Transverse colon (tissue), 4 donors: Measurements from ENCODE around the gene CACNA2D4. TPM values are rescaled to one million over a fixed set of nuclear protein-coding genes. Genes with fewer than 3 reads are reported as not detected.
A peak's percentile ranks its signal among the peaks of the same experiment; 100 is the strongest.

Experiments used
- DNase-seq: peaks from one replicate; pipeline ENCODE4 v3.0.0-alpha.2; 2019
- H3K27ac ChIP-seq, 4 donors: fragments of 200-600 bp; sonication (generic); 2 replicates each; pipeline ENCODE4 v1.5.1; 2016 to 2018; ENCODE audit warnings: inconsistent platforms in 4 of 4
- H3K27me3 ChIP-seq: fragments of 200-600 bp; sonication (generic); 2 replicates; pipeline ENCODE4 v1.5.1; 2017; ENCODE audit warnings: inconsistent platforms
- H3K36me3 ChIP-seq, 4 donors: fragments of 200-600 bp; sonication (generic); 2 replicates each; pipeline ENCODE4 v1.5.1; 2017 to 2019; ENCODE audit warnings: inconsistent platforms in 4 of 4
- H3K4me1 ChIP-seq, 4 donors: fragments of 200-600 bp; sonication (generic); 2 replicates each; pipeline ENCODE4 v1.5.1; 2017 to 2020; ENCODE audit warnings: inconsistent platforms in 4 of 4
- H3K4me3 ChIP-seq, 4 donors: fragments of 200-600 bp; sonication (generic); 1 replicate in 1 of 4; 2 replicates in 3 of 4; pipeline versions ENCODE4 v1.5.1 to v1.6.1; 2017 to 2019; ENCODE audit warnings: inconsistent platforms in 4 of 4
- H3K9me3 ChIP-seq, 2 donors: fragments of 200-600 bp; sonication (generic); 2 replicates each; pipeline ENCODE4 v1.5.1; 2017 to 2019; ENCODE audit warnings: inconsistent platforms in 2 of 2
- EP300 ChIP-seq: sonication (generic); formaldehyde crosslinking; IDR thresholded peaks from one replicate; pipeline ENCODE4 v1.6.1; 2017; ENCODE audit warnings: antibody characterized with exemption, low read depth
- POLR2A ChIP-seq: fragments of 450-650 bp; IDR thresholded peaks from one replicate; pipeline ENCODE4 v1.6.1; 2016; ENCODE audit warnings: antibody characterized with exemption, mild to moderate bottlenecking, moderate library complexity
- POLR2AphosphoS5 ChIP-seq, 3 donors: sonication (generic); formaldehyde crosslinking; IDR thresholded peaks; one replicate each; pipeline ENCODE4 v1.6.1; 2016; ENCODE audit warnings: antibody characterized with exemption in 3 of 3
- WGBS, 2 donors: methylation state at CpG; one replicate each; pipeline ENCODE4 v1.1.5; 2018; ENCODE audit warnings: low coverage in 1 of 2; 5-methylcytosine and 5-hydroxymethylcytosine counted together
- in situ Hi-C, 4 donors: fragments of 200-750 bp; cut with MboI; loops; one replicate each; pipeline versions ENCODE4 v1.15.0 to v1.15.1; 2017; ENCODE audit warnings: low sequenced_read_pairs in 3 of 4, low pct_ligation_motif_present in 1 of 4, low pct_unique_long_range_greater_than_20kb in 1 of 4
- intact Hi-C: fragments of 100-400 bp; cut with DNase I; formaldehyde crosslinking; loops from one replicate; pipeline ENCODE4 v1.15.1; 2023; ENCODE audit warnings: low total_unique reads
- total RNA-seq, 4 donors: library from RNA; depleted of rRNA; stranded (reverse); fragments of >200 nt; gene quantifications; one replicate each; pipeline ENCODE4 v1.1.0, GENCODE V29; 2016
- TF ChIP-seq, protein P1 (sequence below), 5 experiments: fragments of 200-600 bp in 3 of 5; fragments of 450-650 bp in 2 of 5; sonication (generic) in 3 of 5; IDR thresholded peaks; 1 replicate in 2 of 5; 2 replicates in 3 of 5; pipeline ENCODE4 v1.5.1; 2016 to 2017; ENCODE audit warnings: antibody characterized with exemption in 5 of 5, inconsistent platforms in 3 of 5, mild to moderate bottlenecking in 2 of 5, moderate library complexity in 1 of 5

The CACNA2D4 gene
- total RNA-seq, 4 donors from 2014 or later = 6.5 to 22.8 (median 7.2) TPM; not detected in 1

DNA sequence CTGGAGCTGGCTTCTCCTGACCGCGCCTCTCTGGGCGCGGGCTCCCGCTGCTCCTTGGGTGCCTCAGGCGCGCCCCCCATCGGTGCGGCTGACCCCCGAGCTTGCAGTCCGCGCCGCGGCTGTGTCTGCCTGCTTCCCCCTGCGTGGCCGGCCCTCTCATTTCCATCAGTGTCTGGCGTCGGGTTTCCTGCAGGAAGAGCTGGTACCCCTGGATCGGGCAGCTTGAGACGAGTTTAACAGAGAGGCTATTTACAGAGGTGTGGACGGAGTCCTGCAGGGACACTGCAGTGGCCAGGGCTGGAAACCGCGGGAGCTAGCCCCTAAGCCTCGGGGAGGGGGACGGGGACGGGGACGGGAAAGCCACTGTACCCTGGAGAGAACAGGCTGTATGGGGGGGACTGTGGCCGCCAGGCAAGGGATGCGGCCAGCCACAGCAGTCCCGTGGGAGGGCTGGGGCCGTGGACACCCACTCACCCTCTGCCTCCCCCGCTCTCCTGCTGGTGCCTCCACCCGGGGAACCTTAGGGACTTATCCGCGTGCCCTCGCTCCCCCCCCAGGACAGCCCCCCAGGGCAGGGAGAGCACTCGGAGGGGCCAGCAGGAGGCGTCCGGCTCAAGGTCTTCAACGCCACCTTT lies 3.7 kb upstream of the CACNA2D4 start:
- peaks cover 3% of the 10 kb centered on the region for H3K27me3 ChIP-seq
- H3K36me3 ChIP-seq = no peaks in the 10 kb centered on the region
- intact Hi-C loops (no loop called here), in situ Hi-C loops (no loop called here)
- TF ChIP-seq, protein P1, sequence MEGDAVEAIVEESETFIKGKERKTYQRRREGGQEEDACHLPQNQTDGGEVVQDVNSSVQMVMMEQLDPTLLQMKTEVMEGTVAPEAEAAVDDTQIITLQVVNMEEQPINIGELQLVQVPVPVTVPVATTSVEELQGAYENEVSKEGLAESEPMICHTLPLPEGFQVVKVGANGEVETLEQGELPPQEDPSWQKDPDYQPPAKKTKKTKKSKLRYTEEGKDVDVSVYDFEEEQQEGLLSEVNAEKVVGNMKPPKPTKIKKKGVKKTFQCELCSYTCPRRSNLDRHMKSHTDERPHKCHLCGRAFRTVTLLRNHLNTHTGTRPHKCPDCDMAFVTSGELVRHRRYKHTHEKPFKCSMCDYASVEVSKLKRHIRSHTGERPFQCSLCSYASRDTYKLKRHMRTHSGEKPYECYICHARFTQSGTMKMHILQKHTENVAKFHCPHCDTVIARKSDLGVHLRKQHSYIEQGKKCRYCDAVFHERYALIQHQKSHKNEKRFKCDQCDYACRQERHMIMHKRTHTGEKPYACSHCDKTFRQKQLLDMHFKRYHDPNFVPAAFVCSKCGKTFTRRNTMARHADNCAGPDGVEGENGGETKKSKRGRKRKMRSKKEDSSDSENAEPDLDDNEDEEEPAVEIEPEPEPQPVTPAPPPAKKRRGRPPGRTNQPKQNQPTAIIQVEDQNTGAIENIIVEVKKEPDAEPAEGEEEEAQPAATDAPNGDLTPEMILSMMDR (IDR thresholded peaks at IDR 0.05) = peak in 1 of 5 experiments; percentile 21
- no peak for TF ChIP-seq POLR2AphosphoS5 (IDR thresholded peaks at IDR 0.05)
- peak; percentile 52 for DNase-seq
- no peak overlapping the region for H3K27ac ChIP-seq
- WGBS, 2 donors = 56 to 100% methylated on average over 3 to 39 of the region's 40 CpGs
- H3K4me1 ChIP-seq = peaks cover 0 to 10% (median 6%) of the 10 kb centered on the region in 4 donors
- no peaks in the 10 kb centered on the region for H3K9me3 ChIP-seq
- H3K4me3 ChIP-seq = peak overlapping the region in 1 of 4 donors; percentile 25

DNA sequence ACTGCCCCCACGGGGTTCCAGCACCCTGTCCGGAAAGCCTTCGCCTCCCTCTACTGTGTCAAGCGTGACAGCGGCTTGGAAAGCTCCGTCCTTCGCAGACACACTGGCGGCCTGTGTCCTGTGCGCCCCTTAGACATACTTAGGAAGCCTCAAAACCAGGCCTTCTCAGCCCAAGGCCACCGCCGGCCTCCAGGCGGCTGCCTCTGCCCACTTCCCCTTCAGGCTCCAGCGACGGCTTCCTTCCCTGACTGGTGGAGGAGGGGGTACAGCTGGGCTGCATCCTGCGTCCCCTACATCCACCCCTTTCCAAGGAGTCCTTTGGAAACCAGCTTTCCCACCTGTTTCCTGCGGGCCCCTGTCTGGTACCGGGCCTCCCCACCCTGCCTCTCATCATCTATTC lies 2.5 kb upstream of the CACNA2D4 start:
- Histone ChIP-seq H3K4me1 (peaks cover 0 to 12% (median 6%) of the 10 kb centered on the region in 4 donors), H3K27me3 (peaks cover 3% of the 10 kb centered on the region), H3K27ac (no peak overlapping the region), H3K36me3 (no peaks in the 10 kb centered on the region), H3K4me3 (no peak overlapping the region), H3K9me3 (no peaks in the 10 kb centered on the region)
- WGBS, 2 donors = 80% methylated on average over 17 of the region's 17 CpGs; no CpG with 5 or more reads in 1 of the 2 donors
- TF ChIP-seq, protein P1 (IDR thresholded peaks at IDR 0.05) = no peak
- no peak for TF ChIP-seq POLR2AphosphoS5 (IDR thresholded peaks at IDR 0.05)
- no peak for TF ChIP-seq POLR2A
- TF ChIP-seq EP300 = no peak
- intact Hi-C loops = no loop called here
- in situ Hi-C loops = no loop called here
- DNase-seq = no peak

DNA sequence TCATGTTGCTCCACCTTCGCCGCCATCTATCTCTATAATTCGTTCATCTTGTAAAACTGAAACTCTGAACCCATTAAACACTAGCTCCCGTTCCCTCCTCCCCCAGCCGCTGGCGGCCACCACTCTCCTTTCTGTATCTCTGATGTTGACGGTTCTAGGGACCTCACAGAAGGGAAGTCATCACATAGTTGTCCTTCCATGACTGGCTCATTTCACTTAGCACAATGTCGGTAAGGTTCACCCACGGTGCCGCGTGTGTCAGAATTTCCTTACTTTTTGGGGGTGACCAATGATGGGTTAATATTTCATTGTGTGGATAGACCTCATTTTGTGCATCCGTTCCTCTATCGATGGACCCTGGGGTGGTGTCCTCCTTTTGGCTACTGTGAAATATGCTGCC lies 2.0 kb upstream of the CACNA2D4 start:
- Histone ChIP-seq H3K9me3 (no peaks in the 10 kb centered on the region), H3K27me3 (peaks cover 3% of the 10 kb centered on the region), H3K36me3 (no peaks in the 10 kb centered on the region), H3K27ac (no peak overlapping the region), H3K4me3 (no peak overlapping the region), H3K4me1 (peaks cover 0 to 11% (median 6%) of the 10 kb centered on the region in 4 donors)
- DNase-seq = no peak
- intact Hi-C loops = no loop called here
- 94% methylated on average over 13 of the region's 13 CpGs for WGBS, 2 donors
- TF ChIP-seq, protein P1 (IDR thresholded peaks at IDR 0.05) = no peak
- TF ChIP-seq EP300 = no peak
- no peak for TF ChIP-seq POLR2A
- in situ Hi-C loops = no loop called here

DNA sequence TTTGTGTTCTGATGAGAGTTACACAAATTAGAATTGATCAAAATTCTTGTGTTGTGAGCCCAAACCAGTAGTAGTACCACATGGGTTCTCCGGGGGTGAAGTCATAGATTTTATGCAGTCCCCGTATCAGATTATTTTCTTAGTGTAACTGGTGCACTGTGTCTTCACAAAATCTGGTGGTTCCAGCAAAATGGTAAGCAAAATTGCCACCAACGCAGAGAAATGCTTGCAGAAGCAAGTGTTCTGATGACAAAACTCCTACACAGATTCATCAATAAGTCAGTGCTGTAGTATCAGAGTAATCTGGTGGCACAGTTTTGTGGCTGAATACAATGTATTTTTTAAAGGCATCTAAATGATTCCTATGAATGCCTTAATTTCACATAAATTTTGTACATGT lies 1.3 kb upstream of the CACNA2D4 start:
- Histone ChIP-seq H3K4me3 (no peak overlapping the region), H3K27me3 (peaks cover 3% of the 10 kb centered on the region), H3K27ac (no peak overlapping the region), H3K9me3 (no peaks in the 10 kb centered on the region), H3K36me3 (no peaks in the 10 kb centered on the region), H3K4me1 (peaks cover 0 to 5% (median 2%) of the 10 kb centered on the region in 4 donors)
- TF ChIP-seq POLR2A (no peak), POLR2AphosphoS5 (IDR thresholded peaks at IDR 0.05) (no peak), EP300 (no peak)
- TF ChIP-seq, protein P1 (IDR thresholded peaks at IDR 0.05) = no peak
- no peak for DNase-seq
- in situ Hi-C loops (no loop called here), intact Hi-C loops (loop anchor here (5.0 kb wide), 1 partner anchor 112 kb away; no protein-coding TSS in a partner anchor)
- 91 to 100% methylated on average over 2 to 3 of the region's 3 CpGs for WGBS, 2 donors
